ENCODE results near the gene POU2F3. TPM values are rescaled to one million over a fixed set of nuclear protein-coding genes. Genes with fewer than 3 reads are reported as not detected.
"Not testable (repeated sequence)": the region's sequence is repeated elsewhere in the genome, so short reads cannot be mapped to it uniquely, and the experiment has no call there.

The POU2F3 gene
- total RNA-seq, 4 donors from 2014 or later = not detected

GRCh38 chr11:120273432-120273831 lies 33.5 kb downstream of the POU2F3 start:
- H3K9me3 ChIP-seq = no peaks in the 10 kb centered on the region
- TF ChIP-seq CTCF (IDR thresholded peaks at IDR 0.05 in 4 of 5, conservative IDR thresholded peaks at IDR 0.05 in 1 of 5) (no peak), POLR2A (IDR thresholded peaks at IDR 0.05) (no peak)
- no peak overlapping the region for H3K4me3 ChIP-seq
- intact Hi-C loops (cut with DNase I; ENCODE audit: low total_unique reads) = no loop called here
- H3K4me1 ChIP-seq = no peaks in the 10 kb centered on the region
- in situ Hi-C loops (cut with MboI; ENCODE audit: low sequenced_read_pairs in 4 of 4) = no loop called here
- peaks cover 0 to 6% (median 2%) of the 10 kb centered on the region in 3 donors for H3K27me3 ChIP-seq
- H3K27ac ChIP-seq = no peak overlapping the region
- no peak for ATAC-seq
- no peaks in the 10 kb centered on the region for H3K36me3 ChIP-seq
- DNase-seq = no peak

DNA sequence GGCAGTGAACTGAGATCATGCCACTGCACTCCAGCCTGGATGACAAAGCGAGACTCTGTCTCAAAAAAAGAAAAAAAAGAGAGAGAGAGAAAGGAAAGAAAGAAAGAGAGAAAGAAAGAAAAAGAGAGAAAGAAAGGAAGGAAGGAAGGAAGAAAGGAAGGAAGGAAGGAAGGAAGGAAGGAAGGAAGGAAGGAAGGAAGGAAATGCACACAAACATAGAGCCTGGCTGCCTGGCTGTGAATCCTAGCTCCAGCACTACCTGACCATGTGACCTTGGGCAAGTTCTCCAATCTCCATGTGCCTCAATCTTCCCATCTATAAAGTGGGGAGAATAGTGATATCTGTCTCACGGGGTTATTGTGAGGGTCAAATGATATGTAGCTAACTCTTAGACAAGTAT lies 34.0 kb downstream of the POU2F3 start:
- DNase-seq; H3K4me1 ChIP-seq; H3K27me3 ChIP-seq; H3K27ac ChIP-seq; intact Hi-C loops (cut with DNase I; ENCODE audit: low total_unique reads); H3K9me3 ChIP-seq; in situ Hi-C loops (cut with MboI; ENCODE audit: low sequenced_read_pairs in 4 of 4); H3K4me3 ChIP-seq; H3K36me3 ChIP-seq; ATAC-seq: not testable (repeated sequence)

GRCh38 chr11:120279502-120279901 lies 39.6 kb downstream of the POU2F3 start:
- H3K36me3 ChIP-seq = no peaks in the 10 kb centered on the region
- H3K9me3 ChIP-seq = no peaks in the 10 kb centered on the region
- no peak overlapping the region for H3K27ac ChIP-seq
- intact Hi-C loops (cut with DNase I; ENCODE audit: low total_unique reads) (no loop called here), in situ Hi-C loops (cut with MboI; ENCODE audit: low sequenced_read_pairs in 4 of 4) (loop anchor here in 1 of 4 donors (25.0 kb wide), 1 partner anchor 617 kb away; no protein-coding TSS in a partner anchor)
- H3K27me3 ChIP-seq = no peaks in the 10 kb centered on the region
- TF ChIP-seq CTCF (IDR thresholded peaks at IDR 0.05 in 4 of 5, conservative IDR thresholded peaks at IDR 0.05 in 1 of 5) (no peak), POLR2A (IDR thresholded peaks at IDR 0.05) (no peak)
- no peak for ATAC-seq
- DNase-seq = no peak
- peaks cover 0 to 8% of the 10 kb centered on the region in 2 donors for H3K4me1 ChIP-seq
- H3K4me3 ChIP-seq = no peak overlapping the region

DNA sequence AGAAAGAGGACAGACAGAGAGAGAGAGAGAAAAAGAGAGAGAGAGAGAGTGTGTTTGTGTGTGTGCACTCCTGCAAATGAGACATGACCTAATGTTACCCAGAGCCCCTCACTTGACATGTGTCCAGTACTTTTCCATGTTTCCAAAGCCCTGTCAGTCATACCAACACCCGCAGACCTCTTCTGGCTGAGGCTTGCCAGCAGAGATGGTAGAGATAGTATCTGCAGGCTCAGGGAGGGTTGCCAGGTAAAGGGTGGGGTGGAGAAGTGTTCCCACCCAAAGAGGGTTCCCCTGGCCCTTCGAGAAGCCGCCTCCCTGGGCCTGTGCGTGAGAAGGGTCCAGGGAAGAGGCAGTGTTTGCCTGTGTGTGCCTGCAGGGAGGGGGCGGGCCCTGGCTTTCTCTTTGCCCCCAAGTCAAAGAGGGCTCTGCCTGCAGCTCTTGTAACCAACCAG lies 40.7 kb downstream of the POU2F3 start:
- no peak for ATAC-seq
- H3K27ac ChIP-seq = no peak overlapping the region
- in situ Hi-C loops (cut with MboI; ENCODE audit: low sequenced_read_pairs in 4 of 4) = loop anchor here in 1 of 4 donors (25.0 kb wide), 1 partner anchor 618 kb away; no protein-coding TSS in a partner anchor
- H3K36me3 ChIP-seq = no peaks in the 10 kb centered on the region
- peaks cover 0 to 8% of the 10 kb centered on the region in 2 donors for H3K4me1 ChIP-seq
- intact Hi-C loops (cut with DNase I; ENCODE audit: low total_unique reads) = no loop called here
- no peak for TF ChIP-seq POLR2A (IDR thresholded peaks at IDR 0.05)
- TF ChIP-seq CTCF (IDR thresholded peaks at IDR 0.05 in 4 of 5, conservative IDR thresholded peaks at IDR 0.05 in 1 of 5) = no peak
- no peaks in the 10 kb centered on the region for H3K27me3 ChIP-seq
- H3K9me3 ChIP-seq = no peaks in the 10 kb centered on the region
- DNase-seq = no peak
- no peak overlapping the region for H3K4me3 ChIP-seq

DNA sequence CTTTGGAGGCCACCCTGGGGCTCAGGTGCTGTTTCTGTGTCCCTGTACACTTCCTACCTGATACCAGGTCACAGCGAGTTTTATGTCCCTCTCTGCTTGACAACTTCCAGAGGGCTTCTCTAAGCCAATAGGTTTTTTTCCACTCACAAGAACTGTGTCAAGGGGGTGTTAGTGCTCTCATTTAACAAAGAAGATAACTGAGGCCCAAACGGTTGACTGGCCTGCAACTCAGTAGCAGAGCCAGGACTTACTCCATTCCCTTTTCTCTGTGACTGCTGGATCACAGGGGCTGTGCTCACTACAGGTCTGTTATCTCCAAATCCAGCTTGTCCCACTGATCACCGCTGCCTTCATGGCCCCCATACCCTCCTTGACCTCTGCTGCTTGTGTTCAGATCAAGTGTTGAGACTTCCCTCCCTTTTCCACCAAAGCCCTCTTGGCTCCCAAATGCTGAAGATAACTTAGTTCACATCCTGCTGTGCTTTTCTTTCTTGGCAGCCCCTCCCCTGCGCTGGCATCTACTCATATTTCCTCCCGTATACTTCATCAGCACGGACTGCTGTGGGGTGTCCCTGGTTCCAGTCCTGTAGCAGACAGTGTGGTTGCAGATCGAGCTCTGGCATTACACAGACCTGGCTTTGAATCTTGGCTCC lies 41.3 kb downstream of the POU2F3 start:
- Histone ChIP-seq H3K9me3 (no peaks in the 10 kb centered on the region), H3K27ac (no peak overlapping the region), H3K4me3 (no peak overlapping the region), H3K4me1 (peaks cover 0 to 8% of the 10 kb centered on the region in 2 donors), H3K27me3 (no peaks in the 10 kb centered on the region), H3K36me3 (no peaks in the 10 kb centered on the region)
- DNase-seq (no peak), ATAC-seq (no peak)
- in situ Hi-C loops (cut with MboI; ENCODE audit: low sequenced_read_pairs in 4 of 4) (loop anchor here in 1 of 4 donors (25.0 kb wide), 1 partner anchor 619 kb away; no protein-coding TSS in a partner anchor), intact Hi-C loops (cut with DNase I; ENCODE audit: low total_unique reads) (no loop called here)
- TF ChIP-seq CTCF (IDR thresholded peaks at IDR 0.05 in 4 of 5, conservative IDR thresholded peaks at IDR 0.05 in 1 of 5) (no peak), POLR2A (IDR thresholded peaks at IDR 0.05) (no peak)

Data from gastrocnemius medialis (tissue), 4 donors.